Femur (tissue), 1 donor: ENCODE measurements around the gene PIANP.
"Not testable (repeated sequence)": the region's sequence is repeated elsewhere in the genome, so short reads cannot be mapped to it uniquely, and the experiment has no call there.

ENCODE experiments used
- DNase-seq: peaks from one replicate; pipeline ENCODE4 v3.0.0-alpha.2; 2017

The PIANP gene

GRCh38 chr12:6700646-6701051, at the start of gene PIANP:
Gene PIANP, minus strand, starts transcription at chr12:6700815. Its CDS starts 2,754 bp downstream, at chr12:6698061.
- DNase-seq = peak; percentile 78

DNA sequence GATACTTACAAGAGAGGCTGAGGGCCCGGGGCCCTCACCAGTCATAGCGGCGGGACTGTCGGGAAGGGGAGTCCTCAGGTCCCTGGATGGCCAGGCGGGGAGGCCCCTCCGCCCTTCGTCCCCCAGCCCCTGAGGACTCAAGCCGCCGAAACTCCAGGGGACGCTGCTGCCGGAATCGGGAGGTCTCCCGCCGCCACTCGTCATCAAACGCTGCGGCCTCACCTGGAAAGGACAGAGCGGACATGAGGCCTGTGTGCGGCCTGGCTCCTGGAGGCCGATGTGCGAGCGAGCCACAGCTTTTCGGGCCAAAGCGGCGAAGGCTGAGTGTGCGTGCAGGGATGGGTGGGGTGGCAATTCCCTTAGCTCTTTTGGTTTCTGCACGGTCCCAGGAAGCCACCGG, 48.1 kb upstream of the PIANP start:
- no peak for DNase-seq

- no peak for DNase-seq
These were observed 46.6 kb upstream of the PIANP start for GRCh38 chr12:6747216-6747615.

DNA sequence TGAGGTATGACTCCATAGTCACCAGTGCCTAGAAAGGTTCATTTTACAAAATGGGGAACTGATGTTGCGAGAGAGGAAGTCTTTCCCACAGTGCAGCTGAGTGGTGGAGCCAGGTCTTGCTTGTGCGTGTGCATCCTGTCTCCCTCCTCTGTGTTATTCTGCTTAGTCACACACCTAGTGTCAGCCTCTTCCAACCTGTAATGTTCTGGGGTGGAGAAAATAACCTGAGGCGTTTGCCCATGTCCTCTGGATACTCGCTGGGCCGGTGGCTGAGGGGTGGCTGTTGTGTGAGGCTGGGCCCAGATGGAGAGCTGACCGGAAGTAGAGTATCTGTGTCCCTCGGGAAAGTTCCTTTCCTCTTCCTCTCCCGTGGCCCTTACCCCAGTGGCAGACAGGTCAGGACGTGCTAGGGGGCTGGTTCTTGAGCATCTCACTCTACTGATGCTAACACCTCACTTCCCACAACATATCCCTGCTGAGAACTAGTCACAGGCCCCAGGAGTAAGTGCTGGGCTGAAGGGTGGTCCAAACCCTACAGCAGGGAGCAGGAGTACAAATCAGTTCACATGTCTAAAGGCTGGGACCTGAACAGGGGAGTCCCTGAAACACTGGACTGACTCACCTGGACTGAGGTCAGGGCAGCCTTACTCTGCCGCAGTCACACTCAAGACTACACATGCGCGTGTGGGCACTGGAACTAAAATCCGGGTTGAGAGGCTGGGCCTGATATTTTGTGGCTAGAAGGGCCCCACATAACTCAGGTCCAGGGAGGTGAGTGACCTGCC, 45.3 kb upstream of the PIANP start:
- DNase-seq = no peak

DNA sequence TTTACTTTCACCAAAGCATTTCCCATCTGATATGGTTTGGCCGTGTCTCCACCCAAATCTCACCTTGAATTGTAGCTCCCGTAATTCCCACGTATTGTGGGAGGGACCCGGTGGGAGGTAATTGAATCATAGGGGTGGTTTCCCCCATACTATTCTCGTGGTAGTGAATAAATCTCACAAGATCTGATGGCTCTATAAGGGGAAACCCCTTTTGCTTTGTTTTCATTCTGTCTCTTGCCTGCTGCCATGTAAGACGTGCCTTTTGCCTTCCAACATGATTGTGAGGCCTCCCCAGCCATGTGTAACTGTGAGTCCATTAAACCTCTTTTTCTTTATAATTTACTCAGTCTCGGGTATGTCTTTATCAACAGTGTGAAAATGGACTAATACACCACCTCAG, 42.7 kb upstream of the PIANP start:
- DNase-seq = not testable (repeated sequence)

- DNase-seq = no peak
These were observed 42.2 kb upstream of the PIANP start for GRCh38 chr12:6742834-6743233.

DNA sequence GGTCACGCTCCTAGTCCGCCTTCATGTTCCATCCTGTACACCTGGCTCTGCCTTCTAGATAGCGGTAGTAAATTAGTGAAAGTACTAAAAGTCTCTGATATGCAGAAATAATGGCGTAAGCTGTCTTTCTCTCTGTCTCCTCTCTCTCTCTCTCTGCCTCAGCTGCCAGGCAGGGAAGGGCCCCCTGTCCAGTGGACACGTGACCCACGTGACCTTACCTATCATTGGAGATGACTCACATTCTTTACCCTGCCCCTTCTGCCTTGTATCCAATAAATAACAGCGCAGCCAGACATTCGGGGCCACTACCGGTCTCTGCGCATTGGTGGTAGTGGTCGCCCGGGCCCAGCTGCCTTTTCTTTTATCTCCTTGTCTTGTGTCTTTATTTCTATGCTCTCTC, 41.5 kb upstream of the PIANP start:
- DNase-seq = not testable (repeated sequence)

- DNase-seq = no peak
These were observed 36.1 kb upstream of the PIANP start for GRCh38 chr12:6736754-6737153.

GRCh38 chr12:6735448-6736191, 35.0 kb upstream of the PIANP start:
- DNase-seq = peak; percentile 67

GRCh38 chr12:6734506-6735387, 34.1 kb upstream of the PIANP start:
- no peak for DNase-seq

DNA sequence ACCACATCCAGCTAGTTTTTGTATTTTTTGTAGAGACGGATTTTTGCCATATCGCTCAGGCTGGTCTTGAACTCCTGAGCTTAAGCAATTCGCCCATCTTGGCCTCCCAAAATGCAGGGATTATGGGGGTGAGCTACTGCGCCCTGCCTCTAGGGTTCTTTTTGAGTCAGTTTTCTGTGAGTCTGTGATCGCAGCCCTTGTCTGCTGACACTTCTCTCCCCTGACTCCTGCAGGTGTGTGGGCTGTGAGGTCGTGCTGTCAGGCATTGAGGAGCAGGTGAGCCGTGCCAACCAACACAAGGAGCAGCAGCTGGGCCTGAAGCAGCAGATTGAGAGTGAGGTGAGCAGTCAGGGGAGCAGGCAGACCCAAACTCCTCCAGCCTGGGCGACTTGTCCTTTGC, 29.6 kb upstream of the PIANP start:
- DNase-seq = no peak

- no peak for DNase-seq
These were observed 28.6 kb upstream of the PIANP start for GRCh38 chr12:6729186-6729585.

DNA sequence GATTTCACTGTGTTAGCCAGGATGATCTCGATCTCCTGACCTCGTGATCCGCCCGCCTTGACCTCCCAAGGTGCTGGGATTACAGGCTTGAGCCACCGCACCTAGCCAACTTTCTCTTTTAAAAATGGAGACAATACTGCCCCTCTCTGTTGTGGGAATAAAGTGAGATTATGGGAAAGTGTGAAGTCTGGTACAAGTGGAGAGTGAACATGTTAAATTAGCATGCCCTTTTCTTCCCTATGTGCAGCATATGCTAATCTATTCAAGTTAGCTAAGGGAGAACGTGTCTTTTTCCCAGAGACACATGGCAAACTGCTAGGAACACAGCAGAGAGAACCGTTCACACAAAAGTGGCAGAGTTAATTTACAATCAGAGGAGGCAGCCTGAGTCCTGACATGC, 24.7 kb upstream of the PIANP start:
- no peak for DNase-seq

DNA sequence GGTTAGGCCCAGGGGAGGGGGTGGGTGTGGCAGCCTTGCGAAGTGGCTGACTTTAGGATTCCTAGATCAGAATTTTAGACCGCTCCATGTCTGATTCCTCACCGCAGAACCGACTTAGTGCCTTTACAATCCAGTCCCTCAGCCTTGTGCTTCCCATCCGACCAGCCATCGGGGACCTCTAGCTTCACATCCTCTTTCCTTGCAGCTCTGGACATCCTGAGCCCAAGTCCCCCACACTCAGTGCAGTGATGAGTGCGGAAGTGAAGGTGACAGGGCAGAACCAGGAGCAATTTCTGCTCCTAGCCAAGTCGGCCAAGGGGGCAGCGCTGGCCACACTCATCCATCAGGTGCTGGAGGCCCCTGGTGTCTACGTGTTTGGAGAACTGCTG, 23.8 kb upstream of the PIANP start:
- peak; percentile 40 for DNase-seq

DNA sequence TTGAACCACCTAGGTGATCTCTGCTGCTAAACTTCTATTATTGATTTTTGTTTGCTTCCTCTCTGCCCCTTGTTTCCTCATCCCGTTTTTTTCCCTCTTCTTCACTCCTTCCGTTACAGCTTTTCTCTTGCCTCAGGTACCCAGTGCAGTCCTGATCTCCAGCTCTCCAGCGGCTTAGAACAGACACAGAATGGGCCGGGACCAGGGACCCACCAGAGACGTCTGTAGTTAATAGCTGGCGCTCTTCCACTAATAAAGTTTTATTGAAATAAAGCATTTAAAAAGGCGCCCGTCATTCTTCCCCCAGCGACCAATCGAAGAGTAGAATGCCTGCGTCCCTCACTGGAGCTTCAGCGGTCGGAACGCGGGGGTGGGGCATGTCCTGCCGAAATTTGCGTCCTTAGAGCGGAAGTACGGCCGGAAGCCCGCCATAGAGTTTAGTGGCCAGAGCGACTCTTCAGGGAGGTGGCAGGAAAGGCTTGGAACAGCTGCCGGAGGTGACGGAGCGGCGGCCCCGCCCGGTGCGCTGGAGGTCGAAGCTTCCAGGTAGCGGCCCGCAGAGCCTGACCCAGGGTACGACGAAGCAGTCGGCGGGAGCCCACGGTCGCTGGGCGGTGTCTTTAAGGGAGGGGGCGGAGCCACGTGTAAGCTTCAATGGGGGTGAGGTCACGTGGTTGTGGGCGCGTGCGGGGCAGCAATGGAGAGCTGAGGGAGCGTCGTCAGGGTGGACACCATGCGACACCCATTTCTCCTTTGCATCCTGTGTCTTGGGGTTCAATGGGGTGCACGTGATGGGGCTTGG, 23.2 kb upstream of the PIANP start, which contains the start of gene COPS7A:
Gene COPS7A (plus strand): TSS at position 440 of the 802 bp plus-strand sequence. CDS start 611 bp downstream, outside the sequence.
- DNase-seq = peak; percentile 99

DNA sequence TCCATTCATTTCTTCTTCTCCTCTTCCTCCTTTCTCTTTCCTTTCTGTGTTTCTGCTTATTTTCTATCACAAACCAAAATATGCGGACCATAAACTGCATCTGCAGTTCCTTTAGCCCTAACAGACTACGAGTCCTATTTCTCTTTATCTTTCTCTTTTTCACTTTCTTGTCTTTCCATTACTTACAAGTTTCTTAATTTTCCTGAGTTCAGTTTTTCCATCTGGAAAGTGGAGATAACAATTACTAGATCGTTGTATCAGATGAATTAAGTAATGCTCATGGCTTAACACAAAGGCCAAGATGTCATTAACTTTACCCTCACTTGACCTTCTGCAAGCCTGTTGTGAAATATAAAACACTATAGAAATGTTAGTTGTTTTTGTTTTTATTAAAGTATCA, 22.2 kb upstream of the PIANP start:
- no peak for DNase-seq

DNA sequence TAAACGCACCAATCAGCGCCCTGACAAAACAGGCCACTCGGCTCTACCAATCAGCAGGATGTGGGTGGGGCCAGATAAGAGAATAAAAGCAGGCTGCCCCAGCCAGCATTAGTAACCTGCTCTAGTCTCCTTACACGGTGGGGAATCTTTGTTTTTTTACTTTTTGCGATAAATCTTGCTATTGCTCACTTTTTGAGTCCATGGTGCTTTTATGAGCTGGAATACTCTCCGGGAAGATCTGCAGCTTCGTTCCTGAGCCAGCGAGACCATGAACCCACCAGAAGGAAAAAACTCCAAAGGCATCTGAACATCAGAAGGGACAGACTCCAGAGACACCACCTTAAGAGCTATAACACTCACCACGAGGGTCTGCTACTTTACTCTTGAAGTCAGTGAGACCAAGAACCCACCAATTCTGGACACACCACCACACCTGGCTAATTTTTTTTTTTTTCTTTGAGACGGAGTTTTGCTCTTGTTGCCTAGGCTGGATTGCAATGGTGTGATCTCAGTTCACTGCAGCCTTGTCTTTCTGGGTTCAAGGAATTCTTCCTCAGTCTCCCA, 16.3 kb upstream of the PIANP start:
- DNase-seq = no peak

- DNase-seq = not testable (repeated sequence)
These were observed 15.6 kb upstream of the PIANP start for GRCh38 chr12:6716031-6716873.

DNA sequence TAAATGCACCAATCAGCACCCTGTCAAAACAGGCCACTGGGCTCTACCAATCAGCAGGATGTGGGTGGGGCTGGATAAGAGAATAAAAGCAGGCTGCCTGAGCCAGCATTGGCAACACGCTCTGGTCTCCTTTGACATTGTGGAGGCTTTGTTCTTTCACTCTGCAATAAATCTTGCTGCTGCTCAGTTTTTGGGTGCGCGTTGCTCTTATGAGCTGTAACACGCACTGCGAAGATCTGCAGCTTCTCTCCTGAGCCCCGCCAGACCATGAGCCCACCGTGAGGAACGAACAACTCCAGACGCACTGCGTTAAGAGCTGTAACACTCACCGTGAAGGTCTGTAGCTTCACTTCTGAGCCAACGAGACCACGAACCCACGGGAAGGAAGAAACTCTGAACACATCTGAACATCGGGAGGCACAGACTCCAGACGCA, 8.4 kb upstream of the PIANP start:
- DNase-seq = no peak

DNA sequence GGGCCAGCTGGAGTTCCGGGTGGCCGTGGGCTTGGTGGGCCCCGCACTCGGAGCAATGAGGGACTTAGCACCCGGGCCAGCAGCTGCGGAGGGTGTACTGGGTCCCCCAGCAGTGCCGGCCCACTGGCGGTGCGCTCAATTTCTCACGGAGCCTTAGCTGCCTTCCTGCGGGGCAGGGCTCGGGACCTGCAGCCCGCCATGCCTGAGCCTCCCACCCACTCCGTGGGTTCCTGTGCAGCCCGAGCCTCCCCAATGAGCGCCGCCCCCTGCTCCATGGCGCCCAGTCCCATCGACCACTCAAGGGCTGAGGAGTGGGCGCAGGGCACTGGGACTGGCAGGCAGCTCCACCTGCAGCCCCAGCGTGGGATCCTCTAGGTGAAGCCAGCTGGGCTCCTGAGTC, 7.7 kb upstream of the PIANP start:
- not testable (repeated sequence) for DNase-seq

- no peak for DNase-seq
These were observed 3.0 kb upstream of the PIANP start for GRCh38 chr12:6703631-6704030.
